Fibroblast of mammary gland (primary cell): ENCODE data around the gene FAM53A.

ENCODE experiments used
- DNase-seq: peaks from one replicate; pipeline ENCODE4 v3.0.0-alpha.2; 2010; ENCODE audit warnings: low read depth
- H3K4me3 ChIP-seq: 2 replicates; pipeline ENCODE4 v1.5.1; 2011; ENCODE audit warnings: low read depth, mild to moderate bottlenecking, low read length, moderate library complexity; ENCODE audit not compliant: control insufficient read depth
- TF ChIP-seq, protein P1 (sequence below): conservative IDR thresholded peaks from 2 replicates; pipeline ENCODE4 v1.5.1; 2011; ENCODE audit warnings: low read depth, low read length, inconsistent platforms; ENCODE audit not compliant: control insufficient read depth, insufficient read depth

Gene FAM53A

DNA sequence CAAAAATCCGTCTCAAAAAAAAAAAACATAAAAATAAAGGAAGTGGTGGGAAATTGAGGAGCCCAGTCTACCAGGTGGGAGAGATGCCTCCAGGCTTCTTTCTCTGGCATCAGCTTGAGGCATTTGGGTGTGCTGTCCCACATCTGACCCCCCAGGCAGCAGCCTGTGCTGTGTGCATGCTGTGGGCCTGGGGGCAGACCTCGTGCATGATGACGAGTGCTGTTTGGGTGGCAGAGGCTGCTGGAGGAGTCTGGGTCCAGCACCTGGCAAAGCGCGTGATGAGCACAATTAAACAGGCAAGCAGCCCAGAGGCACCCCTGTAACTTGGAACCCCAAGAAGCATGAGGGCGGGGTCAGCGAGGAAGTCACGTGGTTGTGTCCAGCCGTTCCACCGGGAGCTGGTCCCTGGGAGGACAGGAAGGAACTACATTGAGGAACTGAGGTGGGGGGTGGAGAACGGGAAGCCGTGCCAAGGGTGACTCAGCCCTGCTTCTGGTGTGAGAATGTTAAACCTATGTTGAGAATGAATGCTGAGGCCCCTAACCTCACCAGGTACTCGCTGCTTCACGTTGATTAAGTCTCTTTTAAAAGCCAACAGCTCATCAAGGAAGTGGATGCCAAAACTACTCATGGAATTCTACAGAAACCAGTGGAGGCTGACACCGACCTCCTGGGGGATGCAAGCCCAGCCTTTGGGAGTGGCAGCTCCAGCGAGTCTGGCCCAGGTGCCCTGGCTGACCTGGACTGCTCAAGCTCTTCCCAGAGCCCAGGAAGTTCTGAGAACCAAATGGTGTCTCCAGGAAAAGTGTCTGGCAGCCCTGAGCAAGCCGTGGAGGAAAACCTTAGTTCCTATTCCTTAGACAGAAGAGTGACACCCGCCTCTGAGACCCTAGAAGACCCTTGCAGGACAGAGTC, 43.3 kb upstream of the FAM53A start:
- TF ChIP-seq, protein P1, sequence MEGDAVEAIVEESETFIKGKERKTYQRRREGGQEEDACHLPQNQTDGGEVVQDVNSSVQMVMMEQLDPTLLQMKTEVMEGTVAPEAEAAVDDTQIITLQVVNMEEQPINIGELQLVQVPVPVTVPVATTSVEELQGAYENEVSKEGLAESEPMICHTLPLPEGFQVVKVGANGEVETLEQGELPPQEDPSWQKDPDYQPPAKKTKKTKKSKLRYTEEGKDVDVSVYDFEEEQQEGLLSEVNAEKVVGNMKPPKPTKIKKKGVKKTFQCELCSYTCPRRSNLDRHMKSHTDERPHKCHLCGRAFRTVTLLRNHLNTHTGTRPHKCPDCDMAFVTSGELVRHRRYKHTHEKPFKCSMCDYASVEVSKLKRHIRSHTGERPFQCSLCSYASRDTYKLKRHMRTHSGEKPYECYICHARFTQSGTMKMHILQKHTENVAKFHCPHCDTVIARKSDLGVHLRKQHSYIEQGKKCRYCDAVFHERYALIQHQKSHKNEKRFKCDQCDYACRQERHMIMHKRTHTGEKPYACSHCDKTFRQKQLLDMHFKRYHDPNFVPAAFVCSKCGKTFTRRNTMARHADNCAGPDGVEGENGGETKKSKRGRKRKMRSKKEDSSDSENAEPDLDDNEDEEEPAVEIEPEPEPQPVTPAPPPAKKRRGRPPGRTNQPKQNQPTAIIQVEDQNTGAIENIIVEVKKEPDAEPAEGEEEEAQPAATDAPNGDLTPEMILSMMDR: no peak
- H3K4me3 ChIP-seq: no peak overlapping the region

DNA sequence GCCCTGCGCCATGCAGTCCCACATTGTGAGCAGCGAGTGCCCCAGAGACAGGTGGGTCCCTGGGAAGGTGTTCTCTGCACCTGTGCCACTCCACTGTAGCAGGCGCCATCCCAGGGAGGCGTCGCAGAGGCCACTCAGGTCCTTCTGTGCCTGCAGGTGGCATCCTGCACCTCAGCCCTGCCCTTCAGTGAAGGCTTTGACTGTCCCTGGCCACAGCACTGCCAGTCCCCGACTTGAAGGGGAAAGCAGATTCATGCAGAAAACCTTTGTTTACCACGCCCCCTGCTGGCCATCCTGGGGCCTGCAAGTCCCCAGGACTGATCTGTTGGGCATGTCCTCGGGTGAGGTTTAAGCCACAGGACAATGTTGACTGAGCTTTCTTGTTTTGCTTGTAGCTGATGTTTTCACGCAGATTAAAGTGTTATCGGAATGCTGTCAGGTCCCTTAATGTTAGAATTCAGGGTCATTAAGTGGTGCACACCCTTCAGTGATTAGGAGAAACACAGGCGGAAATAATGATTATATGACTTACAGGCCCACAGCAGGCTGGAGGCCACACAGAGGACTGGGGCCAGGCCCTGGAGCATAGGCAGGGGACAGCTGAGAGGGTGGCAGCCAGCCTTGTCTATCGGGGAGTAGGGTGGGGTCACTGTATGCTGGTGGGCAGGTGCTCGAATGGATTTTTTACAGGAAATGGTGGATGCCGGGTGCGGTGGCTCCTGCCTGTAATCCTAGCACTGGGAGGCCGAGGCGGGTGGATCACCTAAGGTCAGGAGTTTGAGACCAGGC, 42.2 kb upstream of the FAM53A start:
- TF ChIP-seq, protein P1: peak; percentile 96
- H3K4me3 ChIP-seq: no peak overlapping the region
- peak; percentile 80 for DNase-seq

More for the DNA sequence above, 43.3 kb upstream of the FAM53A start:
- peak; percentile 77 for DNase-seq

DNA sequence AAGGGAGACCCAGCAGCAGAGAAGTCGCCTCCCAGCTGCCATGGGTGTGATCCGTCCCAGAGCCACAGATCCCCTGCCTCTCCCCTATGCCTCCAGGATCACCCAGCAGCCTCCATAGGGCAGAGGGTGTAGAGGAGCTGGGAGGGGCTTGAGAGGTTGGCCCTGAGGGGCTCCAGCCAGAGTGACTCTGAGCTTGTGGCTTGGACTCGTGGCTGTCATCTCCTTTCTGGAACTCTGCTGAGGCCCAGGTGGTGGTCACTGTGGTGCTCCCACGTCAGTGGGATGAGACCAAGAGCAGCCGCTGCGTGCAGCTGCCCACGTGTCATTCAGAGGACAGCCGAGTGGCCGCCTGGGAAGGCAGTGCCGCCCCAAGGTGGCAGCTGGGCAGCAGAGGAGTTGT, 41.4 kb upstream of the FAM53A start:
- no peak for DNase-seq
- TF ChIP-seq, protein P1: no peak
- no peak overlapping the region for H3K4me3 ChIP-seq

DNA sequence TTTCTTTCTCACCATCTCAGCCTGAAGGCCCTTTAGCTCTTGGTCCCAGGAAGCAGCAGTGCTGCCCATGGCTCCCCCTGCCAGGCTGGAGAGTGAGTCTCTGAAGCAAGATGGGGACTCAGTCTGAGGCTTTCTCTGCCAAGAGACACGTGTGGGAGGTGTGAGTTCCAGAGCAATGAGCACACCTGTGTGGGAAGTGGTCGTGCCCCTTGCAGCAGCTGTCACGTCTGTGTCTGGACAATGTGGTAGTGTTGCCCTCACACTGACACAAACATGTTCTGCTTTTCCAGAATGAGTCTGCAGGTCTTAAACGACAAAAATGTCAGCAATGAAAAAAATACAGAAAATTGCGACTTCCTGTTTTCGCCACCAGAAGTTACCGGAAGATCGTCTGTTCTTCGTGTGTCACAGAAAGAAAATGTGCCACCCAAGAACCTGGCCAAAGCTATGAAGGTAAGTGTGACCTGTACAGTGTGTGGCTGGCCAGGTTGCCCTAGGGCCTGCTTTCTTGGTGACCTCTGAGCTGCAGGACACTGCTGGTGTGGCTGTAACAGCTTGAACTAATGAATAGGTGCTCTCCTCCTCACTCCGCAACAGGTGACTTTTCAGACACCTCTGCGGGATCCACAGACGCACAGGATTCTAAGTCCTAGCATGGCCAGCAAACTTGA, 39.2 kb upstream of the FAM53A start:
- TF ChIP-seq, protein P1: no peak
- no peak for DNase-seq
- H3K4me3 ChIP-seq: peak overlapping the region; percentile 75

DNA sequence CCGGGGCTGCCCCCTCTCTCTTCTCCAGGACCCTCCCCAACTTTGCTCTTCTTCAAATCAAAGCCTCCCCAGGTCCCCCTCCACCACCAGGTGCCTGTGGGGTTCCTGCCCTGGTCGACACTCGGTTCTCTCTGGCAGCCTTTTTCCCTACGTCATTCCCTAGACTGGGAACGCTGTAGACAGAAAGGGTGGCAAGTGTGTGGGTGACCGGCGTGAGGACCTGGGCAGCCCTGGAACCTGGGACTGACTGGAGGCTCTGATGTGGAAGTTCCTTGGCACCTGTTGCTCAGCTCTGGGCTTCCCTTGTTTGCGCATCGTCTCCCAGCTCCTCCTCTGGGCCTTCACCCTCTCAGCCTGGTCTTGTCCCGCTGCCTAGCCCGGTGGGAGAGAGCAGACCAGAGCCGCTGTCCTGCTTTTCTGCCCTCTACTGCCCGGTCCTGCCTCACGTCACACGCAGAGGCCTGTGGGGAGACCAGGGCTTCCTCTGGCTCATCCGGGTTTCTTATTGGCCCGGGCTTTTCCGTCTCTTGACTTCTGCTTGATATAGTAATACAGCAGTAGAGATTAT, 38.5 kb upstream of the FAM53A start:
- TF ChIP-seq, protein P1: no peak
- peak overlapping the region; percentile 75 for H3K4me3 ChIP-seq
- no peak for DNase-seq
